ENCODE results near the gene GPATCH4.
"Not testable (repeated sequence)": the region's sequence is repeated elsewhere in the genome, so short reads cannot be mapped to it uniquely, and the experiment has no call there.

Gene GPATCH4

DNA sequence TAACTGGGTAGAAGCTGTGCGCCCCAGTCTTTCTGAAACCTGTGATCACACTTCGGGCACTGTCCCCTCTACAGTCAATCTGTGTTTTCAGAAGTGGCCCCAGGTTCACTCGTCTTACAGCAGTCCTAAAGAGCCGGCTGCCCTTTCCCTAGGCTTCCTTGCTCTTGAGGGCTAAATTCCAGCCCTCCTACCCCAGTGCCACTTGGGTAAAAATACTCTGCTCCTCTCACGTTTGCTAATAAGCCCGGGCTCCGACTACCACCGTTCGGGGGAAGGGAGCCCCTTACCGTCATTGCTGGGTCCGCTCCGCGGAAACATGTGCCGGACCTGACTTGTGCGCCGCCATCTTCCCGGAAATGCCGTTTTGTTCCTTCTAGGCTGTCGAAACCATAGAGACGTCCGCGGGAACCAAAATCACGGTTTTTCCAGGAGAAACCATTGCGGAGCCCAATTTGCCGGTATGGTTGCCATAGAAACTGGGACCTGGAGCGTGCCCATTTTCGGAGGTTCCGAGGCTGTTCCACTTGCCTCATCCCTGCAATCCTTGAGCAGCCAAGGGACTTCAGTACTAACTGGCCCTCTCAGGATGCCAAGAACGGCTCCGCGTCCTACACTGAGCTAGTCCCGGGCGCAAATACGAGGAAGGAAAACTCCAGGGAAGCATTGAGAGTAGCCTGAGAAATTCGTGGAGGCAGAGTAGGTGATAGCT, at the start of gene GPATCH4:
TSS of gene GPATCH4 (minus strand) at position 358 of the 709 bp plus-strand sequence.
- peak; percentile 82 for FAIRE-seq

DNA sequence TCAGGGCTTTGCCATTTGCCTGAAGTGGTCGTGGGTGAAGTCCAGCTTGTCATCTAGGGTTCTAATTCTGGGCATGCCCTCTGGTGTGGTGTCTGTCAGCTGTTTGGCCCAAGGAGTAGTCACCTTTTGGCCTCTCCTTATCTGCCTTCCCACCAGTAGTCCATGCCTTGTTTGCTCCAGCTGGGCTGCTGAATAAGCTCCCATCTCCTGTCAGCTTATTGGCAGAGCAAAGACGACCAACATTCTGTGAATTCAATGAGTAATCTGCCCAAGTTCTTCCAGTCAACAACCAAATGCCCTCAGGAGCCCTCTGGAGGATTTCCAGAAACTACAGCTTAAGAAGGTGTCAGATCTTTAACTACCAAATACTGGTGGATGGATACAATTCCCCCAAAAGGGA, 47.7 kb upstream of the GPATCH4 start:
- FAIRE-seq, result no peak

DNA sequence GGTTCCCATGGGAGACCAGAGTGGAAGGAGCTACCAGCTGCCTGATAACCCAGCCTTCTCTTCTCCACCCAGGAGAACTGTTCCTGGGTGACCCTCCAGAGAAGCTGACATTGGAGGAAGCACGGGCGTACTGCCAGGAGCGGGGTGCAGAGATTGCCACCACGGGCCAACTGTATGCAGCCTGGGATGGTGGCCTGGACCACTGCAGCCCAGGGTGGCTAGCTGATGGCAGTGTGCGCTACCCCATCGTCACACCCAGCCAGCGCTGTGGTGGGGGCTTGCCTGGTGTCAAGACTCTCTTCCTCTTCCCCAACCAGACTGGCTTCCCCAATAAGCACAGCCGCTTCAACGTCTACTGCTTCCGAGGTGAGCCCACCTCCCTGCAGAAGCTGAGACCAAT, 47.2 kb upstream of the GPATCH4 start:
- no peak for FAIRE-seq

DNA sequence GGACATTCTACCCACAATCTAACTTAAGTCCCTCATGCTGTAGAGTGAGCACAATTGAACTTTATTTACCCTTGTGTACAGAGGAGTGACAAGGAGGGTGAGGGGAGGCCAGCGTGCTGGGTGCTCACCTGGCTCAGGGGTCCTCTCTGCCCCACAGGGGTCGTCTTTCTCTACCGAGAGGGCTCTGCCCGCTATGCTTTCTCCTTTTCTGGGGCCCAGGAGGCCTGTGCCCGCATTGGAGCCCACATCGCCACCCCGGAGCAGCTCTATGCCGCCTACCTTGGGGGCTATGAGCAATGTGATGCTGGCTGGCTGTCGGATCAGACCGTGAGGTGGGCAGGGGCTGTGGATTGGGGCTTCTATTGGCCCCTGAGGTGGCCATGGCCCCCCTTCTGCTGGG, 46.1 kb upstream of the GPATCH4 start:
- no peak for FAIRE-seq

DNA sequence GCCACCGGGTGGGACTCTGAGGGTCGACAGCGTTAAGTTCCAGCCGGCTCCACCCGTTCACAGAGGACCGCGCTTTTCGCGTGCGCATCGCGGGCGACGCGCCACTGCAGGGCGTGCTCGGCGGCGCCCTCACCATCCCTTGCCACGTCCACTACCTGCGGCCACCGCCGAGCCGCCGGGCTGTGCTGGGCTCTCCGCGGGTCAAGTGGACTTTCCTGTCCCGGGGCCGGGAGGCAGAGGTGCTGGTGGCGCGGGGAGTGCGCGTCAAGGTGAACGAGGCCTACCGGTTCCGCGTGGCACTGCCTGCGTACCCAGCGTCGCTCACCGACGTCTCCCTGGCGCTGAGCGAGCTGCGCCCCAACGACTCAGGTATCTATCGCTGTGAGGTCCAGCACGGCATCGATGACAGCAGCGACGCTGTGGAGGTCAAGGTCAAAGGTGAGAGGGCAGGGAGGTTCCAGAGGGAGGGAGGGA, 45.5 kb upstream of the GPATCH4 start:
- FAIRE-seq, result no peak

DNA sequence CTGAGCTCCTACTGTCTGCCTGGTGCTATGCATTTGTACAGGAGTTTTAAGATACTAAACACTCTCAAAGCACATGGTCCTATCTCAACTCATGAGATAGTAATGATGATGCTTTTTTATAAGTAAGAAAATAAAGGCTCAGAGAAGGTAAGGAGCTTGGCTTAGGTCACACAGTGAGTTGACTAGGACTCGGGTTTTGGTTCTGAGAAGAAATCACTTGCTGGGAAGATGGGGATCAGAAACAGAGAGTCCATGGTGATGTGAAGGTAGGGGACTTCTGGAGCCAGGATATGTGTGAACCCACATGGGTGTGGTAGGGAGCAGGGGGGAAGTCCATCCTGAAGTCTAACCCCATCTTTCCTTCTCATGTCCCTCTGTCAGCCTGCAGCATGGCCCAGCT, 44.4 kb upstream of the GPATCH4 start:
- no peak for FAIRE-seq

DNA sequence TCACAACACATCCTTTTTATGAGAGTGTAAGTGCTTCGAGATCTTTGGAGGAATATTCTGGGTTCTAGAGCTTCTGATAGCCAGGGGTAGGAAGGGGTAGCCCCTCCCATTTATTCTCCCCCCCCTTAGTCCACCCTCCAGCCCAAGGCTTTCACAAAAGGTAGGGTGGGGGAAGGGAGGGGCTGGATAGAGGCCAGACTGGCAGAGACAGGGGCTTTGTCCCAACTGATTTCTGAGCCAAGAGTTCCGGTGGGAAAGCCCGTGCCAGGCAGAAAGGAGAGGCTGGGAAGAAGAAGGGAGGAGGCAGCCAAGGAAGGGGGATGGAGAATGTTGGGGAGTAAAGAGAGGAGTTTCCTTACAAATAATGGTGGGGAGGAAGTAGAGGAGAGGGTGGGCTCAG, 43.8 kb upstream of the GPATCH4 start:
- no peak for FAIRE-seq

DNA sequence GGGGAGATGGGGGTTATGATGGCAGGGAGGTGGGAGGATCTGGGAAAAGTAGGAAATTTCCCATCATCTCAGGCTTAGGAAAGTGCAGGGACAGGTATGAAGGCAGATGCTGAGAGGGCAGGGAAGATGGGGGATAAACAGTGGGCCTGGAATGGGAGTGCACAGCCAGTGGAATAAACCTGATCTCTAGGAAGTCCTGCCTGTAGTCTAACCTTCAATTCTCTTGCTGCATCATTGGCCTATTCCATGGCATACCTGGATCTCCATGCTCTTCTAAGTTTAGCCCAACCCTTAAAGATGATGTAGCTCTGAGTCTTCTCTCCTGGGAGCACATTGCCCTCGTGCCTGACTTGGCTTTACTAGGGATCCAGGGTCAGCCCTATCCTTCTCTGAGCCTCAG, 43.4 kb upstream of the GPATCH4 start:
- no peak for FAIRE-seq

DNA sequence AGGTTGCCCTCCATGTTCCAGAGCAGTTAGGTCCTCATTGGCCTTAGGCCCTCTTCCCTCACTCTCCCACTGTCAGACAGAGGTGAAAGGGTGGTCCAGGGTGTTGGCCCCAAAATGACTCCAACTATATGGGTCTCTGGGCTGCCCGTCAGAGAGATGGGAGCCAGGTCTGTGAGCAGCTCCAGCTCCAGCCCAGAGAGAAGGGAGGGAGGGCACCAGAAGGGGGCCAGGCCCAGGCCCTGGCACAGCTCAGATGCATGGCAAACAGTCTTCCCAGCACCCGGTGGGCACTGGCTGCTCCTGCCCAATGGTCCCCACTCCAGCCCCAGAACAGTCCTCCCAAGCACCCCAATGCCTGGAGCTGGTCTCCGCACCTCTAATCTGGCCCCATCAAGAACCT, 42.9 kb upstream of the GPATCH4 start:
- FAIRE-seq, result no peak

DNA sequence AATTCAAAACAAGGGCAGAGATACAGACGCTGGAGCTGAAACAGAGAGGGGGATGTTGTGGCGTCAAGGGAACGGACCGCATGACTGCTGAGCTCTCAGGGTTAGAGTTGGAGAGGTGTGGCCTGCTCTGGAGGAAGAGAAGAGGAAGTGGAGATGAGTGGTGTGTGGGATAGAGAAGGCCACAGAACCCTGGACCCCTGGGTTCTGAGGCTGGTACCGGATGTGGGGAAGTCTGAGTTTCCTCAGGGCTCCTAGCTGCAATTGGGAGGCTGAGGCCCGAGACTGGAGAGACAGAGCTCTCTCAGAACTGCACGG, 42.5 kb upstream of the GPATCH4 start:
- no peak for FAIRE-seq

DNA sequence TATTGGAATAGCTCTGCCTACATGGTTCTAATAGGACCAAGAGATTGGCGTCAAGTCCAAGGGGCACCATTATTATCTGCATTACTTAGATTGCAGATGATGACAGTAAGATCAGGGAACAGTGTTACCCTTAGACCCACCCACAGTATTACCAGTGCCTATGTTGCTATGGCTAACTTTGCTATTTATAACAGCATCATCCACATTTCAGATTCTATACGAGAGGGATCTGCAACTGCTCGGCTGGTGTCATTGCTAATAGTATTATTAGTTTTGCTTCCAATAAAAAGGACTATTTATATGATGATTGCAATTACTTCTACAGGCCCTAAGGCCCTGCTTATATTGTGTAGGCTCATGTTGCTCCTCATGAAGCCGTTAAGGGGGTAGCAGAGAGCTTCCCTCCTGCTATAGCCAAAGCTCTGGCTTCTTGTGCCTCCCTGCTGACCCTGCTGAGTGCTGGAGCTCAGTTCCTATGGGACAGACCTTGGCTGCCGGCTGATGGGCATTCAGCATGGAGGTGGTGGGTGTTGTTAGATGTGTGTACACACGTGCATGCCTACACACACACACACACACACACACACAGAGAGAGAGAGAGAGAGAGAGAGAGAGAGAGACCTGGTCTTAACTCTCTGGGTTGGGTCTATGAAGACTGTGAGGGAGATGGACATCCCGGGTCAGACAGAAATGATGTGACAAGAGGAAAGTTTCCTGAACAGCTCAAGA, 41.9 kb upstream of the GPATCH4 start:
- no peak for FAIRE-seq

DNA sequence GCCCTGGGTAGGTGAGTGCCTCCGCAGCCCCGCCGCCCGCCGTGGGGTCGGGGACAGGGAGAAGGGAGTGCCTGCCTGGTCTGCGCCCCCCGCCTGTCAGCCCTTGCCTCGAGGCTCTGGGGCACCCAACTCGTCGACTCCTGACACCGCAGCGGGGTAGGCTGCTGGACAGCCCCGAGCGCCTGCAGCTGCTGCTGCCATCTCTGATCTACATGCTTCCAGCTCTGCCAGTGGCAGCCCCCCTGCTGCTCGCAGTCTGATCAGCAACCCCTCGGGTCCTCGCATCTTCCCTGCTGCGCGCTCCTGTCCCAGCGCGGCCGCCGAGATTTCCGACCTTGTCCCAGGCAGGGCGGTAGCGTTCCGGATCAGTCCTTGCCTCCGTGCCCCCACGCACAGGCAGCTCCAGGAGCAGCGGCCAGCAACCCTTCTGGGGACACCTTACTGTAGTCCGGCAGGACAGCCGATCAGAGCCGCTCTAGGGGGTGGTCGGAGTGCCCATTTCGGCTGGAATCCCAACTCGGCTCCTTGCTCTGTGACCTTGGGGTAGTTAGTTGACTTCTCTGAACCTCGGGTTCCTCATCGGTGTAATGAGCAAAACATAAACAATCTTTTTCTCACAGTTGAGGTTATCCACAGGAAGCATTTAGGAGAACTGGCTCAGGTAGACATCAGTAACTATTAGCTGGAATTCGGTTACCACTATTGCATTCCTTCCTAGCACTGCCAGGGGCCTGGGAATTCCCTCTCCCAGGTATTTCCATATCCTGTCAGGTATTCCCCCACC, 41.2 kb upstream of the GPATCH4 start:
- FAIRE-seq, result no peak

DNA sequence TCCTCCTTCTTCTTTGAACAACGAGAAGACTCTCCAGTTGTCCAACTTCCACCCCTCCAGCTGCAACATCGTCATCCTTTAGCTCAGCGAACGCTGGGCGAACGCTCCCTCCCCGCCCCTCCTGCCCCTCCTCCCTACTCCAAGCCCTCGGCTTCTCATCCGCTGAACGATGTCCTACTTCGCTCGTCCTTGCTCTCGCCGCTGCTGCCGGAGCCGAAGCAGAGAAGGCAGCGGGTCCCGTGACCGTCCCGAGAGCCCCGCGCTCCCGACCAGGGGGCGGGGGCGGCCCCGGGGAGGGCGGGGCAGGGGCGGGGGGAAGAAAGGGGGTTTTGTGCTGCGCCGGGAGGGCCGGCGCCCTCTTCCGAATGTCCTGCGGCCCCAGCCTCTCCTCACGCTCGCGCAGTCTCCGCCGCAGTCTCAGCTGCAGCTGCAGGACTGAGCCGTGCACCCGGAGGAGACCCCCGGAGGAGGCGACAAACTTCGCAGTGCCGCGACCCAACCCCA, 40.5 kb upstream of the GPATCH4 start, which contains the start of gene BCAN:
TSS of gene BCAN (plus strand) at position 357 of the 504 bp plus-strand sequence. CDS start 3,938 bp downstream, outside the sequence.
- no peak for FAIRE-seq

DNA sequence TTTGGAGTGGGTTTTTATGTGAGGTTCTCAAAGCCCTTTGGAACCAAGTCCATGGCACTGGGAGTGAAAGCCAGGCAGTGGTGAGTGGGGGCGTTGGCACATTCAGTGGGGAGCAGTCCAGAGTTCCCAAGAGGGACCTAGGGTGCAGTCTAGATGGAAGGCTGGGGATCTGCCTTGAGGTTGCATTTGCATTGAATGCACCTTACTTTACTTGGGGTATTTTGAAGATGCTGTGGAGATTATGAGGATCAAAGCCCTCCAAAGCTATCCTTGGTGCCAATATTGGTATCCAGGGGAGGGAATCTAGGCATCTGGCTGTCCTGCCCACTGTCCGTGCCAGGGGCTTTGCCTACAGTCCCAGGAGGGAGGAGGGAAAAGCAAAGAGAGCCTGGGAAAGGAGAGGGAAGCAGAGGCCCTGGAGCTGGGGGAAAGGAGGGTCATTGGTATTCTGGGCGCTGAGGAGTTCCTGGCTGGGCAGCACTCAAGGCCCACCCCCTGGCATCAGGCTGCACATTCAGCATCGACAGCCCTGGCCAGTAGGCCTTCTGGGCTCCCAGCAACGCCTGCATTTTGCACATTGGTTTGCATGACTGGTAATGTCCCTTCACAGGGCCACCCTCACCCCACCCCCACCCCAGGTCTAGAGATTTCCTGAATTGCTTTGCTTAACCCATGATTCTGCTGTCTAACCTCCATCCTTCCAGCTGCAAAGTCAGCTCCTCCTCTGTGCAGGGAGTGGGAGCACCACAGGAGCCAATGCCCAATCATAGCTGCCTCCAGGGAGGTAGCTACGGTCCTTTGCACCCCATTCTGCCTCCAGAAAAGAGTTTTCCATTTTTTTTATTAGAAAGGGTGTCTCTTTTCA, 39.8 kb upstream of the GPATCH4 start:
- FAIRE-seq, result no peak

DNA sequence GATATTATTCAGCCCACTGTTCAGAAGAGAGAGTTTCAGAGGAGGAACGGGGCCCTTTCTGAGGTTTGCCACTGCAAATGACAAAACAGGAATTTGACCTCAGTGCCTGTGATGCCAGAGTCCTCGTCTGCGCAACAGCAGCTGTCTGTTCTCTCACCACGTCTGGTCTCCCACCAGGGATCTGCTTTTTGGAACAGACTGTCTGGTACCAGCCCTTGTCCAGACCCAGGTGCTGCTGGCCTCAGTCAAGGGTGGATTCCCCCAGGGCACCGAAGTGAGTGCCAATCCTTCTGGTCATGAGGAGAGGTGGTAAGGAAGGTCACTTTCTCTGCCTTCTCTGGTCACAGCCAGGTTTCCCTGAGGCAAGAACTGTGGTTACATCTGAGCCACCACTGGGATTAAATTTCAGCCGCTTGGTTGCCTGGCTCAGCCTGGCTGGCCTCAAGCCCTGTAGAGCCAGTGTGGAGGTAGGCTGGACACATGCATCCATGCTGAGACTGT, 38.4 kb upstream of the GPATCH4 start:
- FAIRE-seq, result no peak

DNA sequence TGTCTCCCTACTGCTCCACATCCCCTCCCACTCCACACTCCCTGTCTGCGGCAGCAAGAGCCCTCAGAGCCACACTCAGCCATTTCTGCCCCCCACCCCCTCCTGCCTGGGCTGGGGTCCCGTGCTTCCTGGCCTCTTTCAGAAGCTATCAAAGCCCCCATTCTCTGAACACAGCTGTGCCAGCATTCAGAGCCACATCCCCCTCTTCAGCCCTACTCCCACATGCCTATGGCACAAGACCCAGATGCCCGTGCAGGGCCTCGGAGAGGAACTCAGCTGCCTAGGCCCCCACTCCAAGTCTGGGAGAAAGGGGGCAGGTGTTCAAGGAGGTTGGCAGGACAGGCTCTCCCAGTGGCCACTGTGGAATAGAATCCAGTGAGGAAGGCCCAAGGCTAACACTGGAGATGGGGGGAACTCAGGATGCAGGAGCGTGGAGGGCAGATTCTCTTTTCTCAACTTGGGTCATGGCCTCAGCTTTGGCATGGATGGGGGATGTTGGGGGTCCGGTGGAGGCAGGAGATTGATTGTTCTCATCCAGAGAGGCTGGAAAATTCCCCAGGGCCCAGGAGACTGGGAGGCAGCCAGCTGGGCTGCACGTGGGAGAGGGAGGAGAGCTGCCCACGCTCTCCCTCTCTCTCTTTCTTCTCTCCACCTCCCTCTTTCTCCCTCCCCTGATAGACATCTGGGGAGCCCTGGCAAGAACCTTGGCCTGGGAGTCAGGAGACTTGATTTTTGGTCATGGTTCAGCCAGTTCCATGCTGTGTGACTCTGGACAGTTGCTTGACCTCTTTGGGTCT, 37.1 kb upstream of the GPATCH4 start:
- no peak for FAIRE-seq

DNA sequence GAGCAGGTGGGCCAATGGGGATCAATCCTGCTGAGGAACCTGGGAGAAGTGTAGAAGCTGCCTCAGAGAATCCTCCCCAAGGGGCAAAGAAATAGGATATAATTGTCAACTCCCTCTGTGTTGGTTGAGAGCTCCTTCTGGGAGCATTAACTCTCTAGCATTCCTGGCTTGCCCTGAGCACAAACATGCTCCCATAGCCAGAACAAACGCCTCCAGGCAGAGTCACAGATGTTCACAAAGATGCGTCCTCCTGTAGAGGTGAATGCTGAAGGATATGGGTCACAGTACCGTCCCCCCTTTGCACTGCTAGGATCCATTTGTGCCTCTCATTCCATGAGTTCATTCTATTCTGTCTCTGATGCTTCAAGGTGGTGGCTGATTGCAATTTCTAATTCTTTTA, 31.1 kb upstream of the GPATCH4 start:
- FAIRE-seq, result no peak

DNA sequence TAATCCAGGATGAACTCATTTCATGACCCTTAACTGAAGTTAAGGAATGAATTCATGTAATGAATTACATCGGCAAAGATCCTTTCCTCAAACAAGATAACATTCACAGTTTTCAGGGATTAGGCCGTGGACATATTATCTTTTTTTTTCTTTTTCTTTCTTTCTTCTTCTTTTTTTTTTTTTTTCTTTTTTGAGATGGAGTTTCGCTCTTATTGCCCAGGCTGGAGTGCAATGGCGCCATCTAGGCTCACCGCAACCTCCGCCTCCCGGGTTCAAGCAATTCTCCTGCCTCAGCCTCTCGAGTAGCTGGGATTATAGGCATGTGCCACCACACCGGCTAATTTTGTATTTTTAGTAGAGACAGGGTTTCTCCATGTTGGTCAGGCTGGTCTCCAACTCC, 29.9 kb upstream of the GPATCH4 start:
- not testable (repeated sequence) for FAIRE-seq

DNA sequence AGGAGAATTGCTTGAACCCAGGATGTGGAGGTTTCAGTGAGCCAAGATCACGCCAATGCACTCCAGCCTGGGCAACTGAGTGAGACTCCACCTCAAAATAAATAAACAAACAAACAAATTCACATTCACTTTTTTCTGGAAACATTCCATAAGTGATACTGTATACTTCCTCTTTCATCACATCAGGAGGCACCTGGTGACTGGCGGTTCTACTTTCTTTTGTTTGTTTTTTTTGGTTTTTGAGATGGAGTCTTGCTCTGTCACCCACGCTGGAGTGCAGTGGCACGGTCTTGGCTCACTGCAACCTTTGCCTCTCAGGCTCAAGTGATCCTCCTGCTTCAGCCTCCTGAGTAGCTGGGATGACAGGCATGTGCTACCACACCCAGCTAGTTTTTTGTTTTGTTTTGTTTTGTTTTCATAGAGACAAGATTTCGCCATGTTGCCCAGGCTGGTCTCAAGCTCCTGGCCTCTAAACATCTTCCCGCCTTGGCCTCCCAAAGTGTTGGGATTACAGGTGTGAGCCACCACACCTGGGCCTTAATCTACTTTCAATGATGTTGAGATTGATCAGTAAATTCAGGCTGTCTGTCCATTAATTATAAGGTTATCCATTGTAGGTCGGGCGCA, 28.7 kb upstream of the GPATCH4 start:
- no peak for FAIRE-seq

DNA sequence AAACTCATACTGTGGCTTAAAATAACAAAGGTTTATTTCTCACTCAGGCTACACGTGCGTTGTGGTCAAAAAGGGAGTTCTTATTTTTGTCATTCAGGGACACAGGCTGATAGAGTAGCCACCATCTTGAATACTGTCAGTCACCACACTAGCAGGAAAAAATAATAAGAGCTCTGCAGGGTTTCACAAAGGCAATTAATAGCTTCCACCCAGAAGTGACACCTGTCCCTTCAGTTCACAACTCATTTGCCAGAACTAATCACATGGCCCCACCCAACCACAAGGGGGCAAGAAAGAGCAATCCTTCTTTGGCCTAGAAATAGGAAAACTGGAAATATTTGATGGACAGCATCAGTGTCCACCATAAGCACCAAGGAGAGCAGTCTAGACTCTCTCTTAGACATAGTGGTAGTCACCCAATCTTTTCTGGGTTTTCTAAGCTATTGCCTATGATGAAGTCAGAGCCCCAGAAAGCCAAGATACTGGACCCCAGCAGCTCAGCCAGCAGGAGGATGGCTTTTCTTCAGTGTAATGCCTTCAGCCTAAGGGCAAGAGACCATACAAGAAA, 26.1 kb upstream of the GPATCH4 start:
- FAIRE-seq, result peak; percentile 72

DNA sequence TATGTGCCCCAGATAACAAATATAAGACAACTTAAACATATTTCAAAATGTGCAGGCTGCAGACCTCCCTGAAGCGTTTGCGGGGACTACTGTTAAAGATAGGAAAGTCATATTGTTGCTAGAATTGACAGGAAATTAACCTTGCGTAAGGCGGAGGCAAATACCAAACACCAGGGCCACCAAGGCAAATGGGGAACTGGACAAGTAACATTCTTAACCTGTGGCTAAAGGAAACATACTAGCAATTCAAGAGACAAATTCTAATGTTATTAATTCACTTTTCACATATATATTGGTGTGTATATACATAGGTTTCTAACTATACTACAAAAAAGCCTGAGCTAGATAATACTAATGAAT, 24.8 kb upstream of the GPATCH4 start:
- no peak for FAIRE-seq

Data from G401.6 (cell line).